ENCODE results near the gene TMCO4. TPM values are rescaled to one million over a fixed set of nuclear protein-coding genes. Genes with fewer than 3 reads are reported as not detected.

The TMCO4 gene
- total RNA-seq, 2 experiments from 2014 or later, result 1.2 to 8.1 TPM

DNA sequence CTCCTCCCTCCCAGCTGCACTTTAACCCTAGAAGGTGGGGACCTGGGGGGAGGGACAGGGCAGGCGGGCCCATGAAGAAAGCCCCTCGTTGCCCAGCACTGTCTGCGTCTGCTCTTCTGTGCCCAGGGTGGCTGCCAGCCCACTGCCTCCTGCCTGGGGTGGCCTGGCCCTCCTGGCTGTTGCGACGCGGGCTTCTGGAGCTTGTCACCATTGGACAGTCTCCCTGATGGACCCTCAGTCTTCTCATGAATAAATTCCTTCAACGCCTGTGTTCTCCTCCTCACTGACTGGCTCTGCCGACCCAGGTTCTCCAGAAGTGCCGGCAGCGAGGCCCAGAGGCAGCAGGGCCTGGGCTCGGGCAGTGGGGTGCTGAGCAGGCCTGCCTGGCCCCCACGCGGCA lies 141.5 kb downstream of the TMCO4 start:
- ChIA-PET POLR2A (no interaction called here), CTCF (ENCODE audit: unreplicated experiment) (no interaction called here)
- Histone ChIP-seq H3K9me3 (ENCODE audit: low read length) (no peaks in the 10 kb centered on the region), H2AFZ (ENCODE audit: low read length) (no peak overlapping the region), H3K4me3 (ENCODE audit: low read depth, low read length, poor library complexity, severe bottlenecking) (no peak overlapping the region), H3K79me2 (ENCODE audit: insufficient read depth, low read depth, low read length) (no peaks in the 10 kb centered on the region), H3K4me1 (ENCODE audit: insufficient read depth, low read length, poor library complexity, severe bottlenecking) (peaks cover 4% of the 10 kb centered on the region), H3K4me2 (ENCODE audit: low read length) (no peak overlapping the region), H3K36me3 (ENCODE audit: insufficient read depth, low read length) (no peaks in the 10 kb centered on the region), H4K20me1 (ENCODE audit: insufficient read depth, low read length) (no peaks in the 10 kb centered on the region), H3K27ac (ENCODE audit: low read depth, low read length, poor library complexity, severe bottlenecking) (no peak overlapping the region), H3K9me2 (ENCODE audit: insufficient read depth, low read length) (no peaks in the 10 kb centered on the region)
- no peak for TF ChIP-seq EZH2phosphoT487 (IDR thresholded peaks at IDR 0.05; ENCODE audit: borderline replicate concordance, low read depth, low read length)
- TF ChIP-seq, protein P1, sequence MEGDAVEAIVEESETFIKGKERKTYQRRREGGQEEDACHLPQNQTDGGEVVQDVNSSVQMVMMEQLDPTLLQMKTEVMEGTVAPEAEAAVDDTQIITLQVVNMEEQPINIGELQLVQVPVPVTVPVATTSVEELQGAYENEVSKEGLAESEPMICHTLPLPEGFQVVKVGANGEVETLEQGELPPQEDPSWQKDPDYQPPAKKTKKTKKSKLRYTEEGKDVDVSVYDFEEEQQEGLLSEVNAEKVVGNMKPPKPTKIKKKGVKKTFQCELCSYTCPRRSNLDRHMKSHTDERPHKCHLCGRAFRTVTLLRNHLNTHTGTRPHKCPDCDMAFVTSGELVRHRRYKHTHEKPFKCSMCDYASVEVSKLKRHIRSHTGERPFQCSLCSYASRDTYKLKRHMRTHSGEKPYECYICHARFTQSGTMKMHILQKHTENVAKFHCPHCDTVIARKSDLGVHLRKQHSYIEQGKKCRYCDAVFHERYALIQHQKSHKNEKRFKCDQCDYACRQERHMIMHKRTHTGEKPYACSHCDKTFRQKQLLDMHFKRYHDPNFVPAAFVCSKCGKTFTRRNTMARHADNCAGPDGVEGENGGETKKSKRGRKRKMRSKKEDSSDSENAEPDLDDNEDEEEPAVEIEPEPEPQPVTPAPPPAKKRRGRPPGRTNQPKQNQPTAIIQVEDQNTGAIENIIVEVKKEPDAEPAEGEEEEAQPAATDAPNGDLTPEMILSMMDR (conservative IDR thresholded peaks at IDR 0.05; ENCODE audit: low read length), result no peak
- DNase-seq (ENCODE audit: low spot score), result no peak
- intact Hi-C loops (cut with micrococcal nuclease; ENCODE audit: unreplicated experiment), result loop anchor here (10.0 kb wide), 1 partner anchor 403 kb away; the partner anchor contains the start of genes EMC1 and MRTO4
- BruUV-seq (replicated peaks), result no TSS peak

DNA sequence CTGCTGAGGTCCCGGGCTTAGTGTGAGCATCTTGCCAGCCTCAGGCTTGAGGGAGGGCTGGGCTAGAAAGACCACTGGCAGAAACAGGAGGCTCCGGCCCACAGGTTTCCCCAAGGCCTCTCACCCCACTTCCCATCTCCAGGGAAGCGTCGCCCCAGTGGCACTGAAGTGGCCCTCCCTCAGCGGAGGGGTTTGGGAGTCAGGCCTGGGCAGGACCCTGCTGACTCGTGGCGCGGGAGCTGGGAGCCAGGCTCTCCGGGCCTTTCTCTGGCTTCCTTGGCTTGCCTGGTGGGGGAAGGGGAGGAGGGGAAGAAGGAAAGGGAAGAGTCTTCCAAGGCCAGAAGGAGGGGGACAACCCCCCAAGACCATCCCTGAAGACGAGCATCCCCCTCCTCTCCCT lies 142.2 kb downstream of the TMCO4 start:
- Histone ChIP-seq H3K4me1 (ENCODE audit: insufficient read depth, low read length, poor library complexity, severe bottlenecking) (peaks cover 4% of the 10 kb centered on the region), H3K27ac (ENCODE audit: low read depth, low read length, poor library complexity, severe bottlenecking) (no peak overlapping the region), H3K4me3 (ENCODE audit: low read depth, low read length, poor library complexity, severe bottlenecking) (no peak overlapping the region), H3K4me2 (ENCODE audit: low read length) (no peak overlapping the region), H2AFZ (ENCODE audit: low read length) (no peak overlapping the region), H3K9me3 (ENCODE audit: low read length) (no peaks in the 10 kb centered on the region), H3K79me2 (ENCODE audit: insufficient read depth, low read depth, low read length) (no peaks in the 10 kb centered on the region), H4K20me1 (ENCODE audit: insufficient read depth, low read length) (no peaks in the 10 kb centered on the region), H3K36me3 (ENCODE audit: insufficient read depth, low read length) (no peaks in the 10 kb centered on the region), H3K9me2 (ENCODE audit: insufficient read depth, low read length) (no peaks in the 10 kb centered on the region)
- TF ChIP-seq, protein P1 (conservative IDR thresholded peaks at IDR 0.05; ENCODE audit: low read length), result no peak
- no peak for TF ChIP-seq EZH2phosphoT487 (IDR thresholded peaks at IDR 0.05; ENCODE audit: borderline replicate concordance, low read depth, low read length)
- no TSS peak for BruUV-seq (replicated peaks)
- intact Hi-C loops (cut with micrococcal nuclease; ENCODE audit: unreplicated experiment), result loop anchor here (10.0 kb wide), 1 partner anchor 403 kb away; the partner anchor contains the start of genes EMC1 and MRTO4
- ChIA-PET POLR2A (no interaction called here), CTCF (ENCODE audit: unreplicated experiment) (no interaction called here)
- no peak for DNase-seq (ENCODE audit: low spot score)

DNA sequence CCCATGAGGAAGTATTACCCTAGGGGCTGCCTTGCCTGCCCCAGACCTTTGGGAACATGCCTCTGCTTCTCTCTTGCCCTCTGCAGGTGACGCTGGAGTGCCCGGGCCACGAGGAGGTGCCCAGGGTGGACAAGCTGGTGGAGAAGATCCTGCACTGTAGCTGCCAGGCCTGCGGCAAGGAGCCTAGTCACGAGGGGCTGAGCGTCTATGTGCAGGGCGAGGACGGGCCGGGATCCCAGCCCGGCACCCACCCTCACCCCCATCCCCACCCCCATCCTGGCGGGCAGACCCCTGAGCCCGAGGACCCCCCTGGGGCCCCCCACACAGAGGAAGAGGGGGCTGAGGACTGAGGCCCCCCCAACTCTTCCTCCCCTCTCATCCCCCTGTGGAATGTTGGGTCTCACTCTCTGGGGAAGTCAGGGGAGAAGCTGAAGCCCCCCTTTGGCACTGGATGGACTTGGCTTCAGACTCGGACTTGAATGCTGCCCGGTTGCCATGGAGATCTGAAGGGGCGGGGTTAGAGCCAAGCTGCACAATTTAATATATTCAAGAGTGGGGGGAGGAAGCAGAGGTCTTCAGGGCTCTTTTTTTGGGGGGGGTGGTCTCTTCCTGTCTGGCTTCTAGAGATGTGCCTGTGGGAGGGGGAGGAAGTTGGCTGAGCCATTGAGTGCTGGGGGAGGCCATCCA lies 142.8 kb downstream of the TMCO4 start:
- H4K20me1 ChIP-seq (ENCODE audit: insufficient read depth, low read length), result no peaks in the 10 kb centered on the region
- no peak overlapping the region for H3K4me2 ChIP-seq (ENCODE audit: low read length)
- no peak for DNase-seq (ENCODE audit: low spot score)
- no peaks in the 10 kb centered on the region for H3K9me3 ChIP-seq (ENCODE audit: low read length)
- intact Hi-C loops (cut with micrococcal nuclease; ENCODE audit: unreplicated experiment), result loop anchor here (10.0 kb wide), 1 partner anchor 402 kb away; the partner anchor contains the start of genes EMC1 and MRTO4
- no peak overlapping the region for H3K4me3 ChIP-seq (ENCODE audit: low read depth, low read length, poor library complexity, severe bottlenecking)
- BruUV-seq (replicated peaks), result no TSS peak
- TF ChIP-seq, protein P1 (conservative IDR thresholded peaks at IDR 0.05; ENCODE audit: low read length), result no peak
- no peak for TF ChIP-seq EZH2phosphoT487 (IDR thresholded peaks at IDR 0.05; ENCODE audit: borderline replicate concordance, low read depth, low read length)
- H3K9me2 ChIP-seq (ENCODE audit: insufficient read depth, low read length), result no peaks in the 10 kb centered on the region
- no peaks in the 10 kb centered on the region for H3K36me3 ChIP-seq (ENCODE audit: insufficient read depth, low read length)
- H3K27ac ChIP-seq (ENCODE audit: low read depth, low read length, poor library complexity, severe bottlenecking), result no peak overlapping the region
- H2AFZ ChIP-seq (ENCODE audit: low read length), result no peak overlapping the region
- ChIA-PET CTCF (ENCODE audit: unreplicated experiment) (no interaction called here), POLR2A (no interaction called here)
- no peaks in the 10 kb centered on the region for H3K79me2 ChIP-seq (ENCODE audit: insufficient read depth, low read depth, low read length)
- H3K4me1 ChIP-seq (ENCODE audit: insufficient read depth, low read length, poor library complexity, severe bottlenecking), result peaks cover 4% of the 10 kb centered on the region
